Measurements from ENCODE around the gene ABLIM1.

The ABLIM1 gene

DNA sequence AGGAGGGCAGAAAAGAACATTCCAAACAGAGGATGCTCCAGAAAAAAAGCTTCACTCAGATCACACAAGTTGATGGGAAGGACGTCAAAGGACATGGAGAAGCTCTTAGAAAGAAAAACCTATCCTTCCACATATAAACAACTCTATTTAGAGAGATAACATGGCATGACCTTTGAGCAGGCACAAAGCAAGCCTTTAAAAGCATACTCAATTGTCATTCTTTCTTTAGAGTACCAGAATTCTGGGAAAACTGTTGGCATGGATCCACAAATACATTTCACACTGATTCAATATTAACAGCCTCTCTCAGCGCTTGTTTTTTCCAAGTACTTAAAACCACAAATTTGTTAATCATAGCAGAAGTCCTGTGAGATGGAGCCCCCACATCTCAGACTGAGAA is 7.3 kb upstream of the ABLIM1 start:
- H3K27ac ChIP-seq = no peak overlapping the region
- H3K27me3 ChIP-seq (ENCODE audit: insufficient read depth, low read depth, severe bottlenecking) = no peaks in the 10 kb centered on the region
- H3K36me3 ChIP-seq = no peaks in the 10 kb centered on the region
- H3K9me3 ChIP-seq (ENCODE audit: severe bottlenecking) = peaks cover 10% of the 10 kb centered on the region
- no peak overlapping the region for H3K4me3 ChIP-seq (ENCODE audit: low read depth, low read length)
- TF ChIP-seq, protein P1, sequence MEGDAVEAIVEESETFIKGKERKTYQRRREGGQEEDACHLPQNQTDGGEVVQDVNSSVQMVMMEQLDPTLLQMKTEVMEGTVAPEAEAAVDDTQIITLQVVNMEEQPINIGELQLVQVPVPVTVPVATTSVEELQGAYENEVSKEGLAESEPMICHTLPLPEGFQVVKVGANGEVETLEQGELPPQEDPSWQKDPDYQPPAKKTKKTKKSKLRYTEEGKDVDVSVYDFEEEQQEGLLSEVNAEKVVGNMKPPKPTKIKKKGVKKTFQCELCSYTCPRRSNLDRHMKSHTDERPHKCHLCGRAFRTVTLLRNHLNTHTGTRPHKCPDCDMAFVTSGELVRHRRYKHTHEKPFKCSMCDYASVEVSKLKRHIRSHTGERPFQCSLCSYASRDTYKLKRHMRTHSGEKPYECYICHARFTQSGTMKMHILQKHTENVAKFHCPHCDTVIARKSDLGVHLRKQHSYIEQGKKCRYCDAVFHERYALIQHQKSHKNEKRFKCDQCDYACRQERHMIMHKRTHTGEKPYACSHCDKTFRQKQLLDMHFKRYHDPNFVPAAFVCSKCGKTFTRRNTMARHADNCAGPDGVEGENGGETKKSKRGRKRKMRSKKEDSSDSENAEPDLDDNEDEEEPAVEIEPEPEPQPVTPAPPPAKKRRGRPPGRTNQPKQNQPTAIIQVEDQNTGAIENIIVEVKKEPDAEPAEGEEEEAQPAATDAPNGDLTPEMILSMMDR (IDR thresholded peaks at IDR 0.05; ENCODE audit: low read depth, low read length) = no peak
- no peak for DNase-seq

DNA sequence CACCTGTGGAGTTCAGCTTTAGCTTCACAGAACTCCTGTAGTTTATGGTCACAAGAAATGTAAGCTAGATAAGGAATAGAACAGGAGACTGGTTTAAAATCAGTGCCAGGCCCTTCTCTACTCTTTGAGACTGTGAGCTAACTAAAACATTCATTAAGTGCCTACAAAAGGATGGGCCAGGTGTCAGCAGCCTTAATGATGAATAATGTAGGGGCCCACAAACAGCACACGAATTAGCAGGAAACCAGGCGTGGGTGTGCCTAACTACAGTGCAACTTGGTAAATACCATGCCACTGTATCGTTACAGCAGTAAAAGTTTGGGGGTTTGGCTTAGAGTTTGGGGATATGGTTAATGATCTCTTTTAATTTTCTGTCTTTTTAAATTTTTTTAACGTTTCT is 6.1 kb upstream of the ABLIM1 start:
- H3K4me3 ChIP-seq (ENCODE audit: low read depth, low read length) = no peak overlapping the region
- TF ChIP-seq, protein P1 (IDR thresholded peaks at IDR 0.05; ENCODE audit: low read depth, low read length) = no peak
- H3K27me3 ChIP-seq (ENCODE audit: insufficient read depth, low read depth, severe bottlenecking) = no peaks in the 10 kb centered on the region
- no peak overlapping the region for H3K27ac ChIP-seq
- no peaks in the 10 kb centered on the region for H3K36me3 ChIP-seq
- no peak for DNase-seq
- H3K9me3 ChIP-seq (ENCODE audit: severe bottlenecking) = peaks cover 10% of the 10 kb centered on the region

- TF ChIP-seq, protein P1 (IDR thresholded peaks at IDR 0.05; ENCODE audit: low read depth, low read length) = no peak
- Histone ChIP-seq H3K9me3 (ENCODE audit: severe bottlenecking) (peaks cover 10% of the 10 kb centered on the region), H3K36me3 (no peaks in the 10 kb centered on the region), H3K27ac (no peak overlapping the region), H3K4me3 (ENCODE audit: low read depth, low read length) (no peak overlapping the region), H3K27me3 (ENCODE audit: insufficient read depth, low read depth, severe bottlenecking) (no peaks in the 10 kb centered on the region)
- no peak for DNase-seq
Measured at GRCh38 chr10:114663626-114664025, 5.6 kb upstream of the ABLIM1 start.

DNA sequence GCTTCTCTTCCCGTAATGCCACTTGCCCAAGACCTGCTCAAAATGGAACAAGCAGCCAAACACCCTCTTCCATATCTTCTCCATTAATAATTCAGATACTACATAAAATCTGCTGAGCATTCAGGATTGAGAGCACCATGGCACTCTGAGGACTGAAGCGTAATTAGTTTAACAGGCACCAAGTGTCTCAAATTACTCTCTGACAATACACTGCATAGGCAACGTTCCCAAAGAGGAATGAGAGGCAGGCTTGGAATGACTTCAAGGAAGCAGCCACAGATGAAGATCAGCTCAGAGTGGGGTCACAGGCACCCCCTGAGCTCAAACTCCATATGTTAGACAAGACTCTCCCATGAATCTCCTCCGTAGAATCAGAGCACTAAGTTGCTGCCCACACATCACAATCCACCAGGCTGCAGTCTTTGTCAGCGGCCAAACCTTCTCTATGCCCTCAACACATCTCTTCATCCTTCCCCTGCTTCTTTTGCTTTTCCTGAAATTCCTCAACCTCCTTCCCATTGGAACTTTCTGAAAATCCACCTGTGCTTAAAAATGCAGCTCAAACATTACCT is 4.7 kb upstream of the ABLIM1 start:
- Histone ChIP-seq H3K4me3 (ENCODE audit: low read depth, low read length) (no peak overlapping the region), H3K27ac (no peak overlapping the region), H3K9me3 (ENCODE audit: severe bottlenecking) (peaks cover 7% of the 10 kb centered on the region), H3K36me3 (no peaks in the 10 kb centered on the region), H3K27me3 (ENCODE audit: insufficient read depth, low read depth, severe bottlenecking) (no peaks in the 10 kb centered on the region)
- DNase-seq = no peak
- TF ChIP-seq, protein P1 (IDR thresholded peaks at IDR 0.05; ENCODE audit: low read depth, low read length) = no peak

- Histone ChIP-seq H3K9me3 (ENCODE audit: severe bottlenecking) (peaks cover 2% of the 10 kb centered on the region), H3K27me3 (ENCODE audit: insufficient read depth, low read depth, severe bottlenecking) (no peaks in the 10 kb centered on the region), H3K4me3 (ENCODE audit: low read depth, low read length) (no peak overlapping the region), H3K27ac (no peak overlapping the region), H3K36me3 (no peaks in the 10 kb centered on the region)
- TF ChIP-seq, protein P1 (IDR thresholded peaks at IDR 0.05; ENCODE audit: low read depth, low read length) = no peak
- no peak for DNase-seq
Measured at GRCh38 chr10:114661212-114661880, 3.3 kb upstream of the ABLIM1 start.

- TF ChIP-seq, protein P1 (IDR thresholded peaks at IDR 0.05; ENCODE audit: low read depth, low read length) = no peak
- no peak overlapping the region for H3K4me3 ChIP-seq (ENCODE audit: low read depth, low read length)
- H3K36me3 ChIP-seq = no peaks in the 10 kb centered on the region
- peaks cover 2% of the 10 kb centered on the region for H3K9me3 ChIP-seq (ENCODE audit: severe bottlenecking)
- no peak overlapping the region for H3K27ac ChIP-seq
- H3K27me3 ChIP-seq (ENCODE audit: insufficient read depth, low read depth, severe bottlenecking) = no peaks in the 10 kb centered on the region
- DNase-seq = no peak
Measured at GRCh38 chr10:114655671-114656070, 2.4 kb downstream of the ABLIM1 start.
